ENCODE data around the gene ERO1A.

ERO1A gene

GRCh38 chr14:52700701-52701172, 5.4 kb upstream of the ERO1A start:
- DNase-seq (ENCODE audit: low read depth in 2 of 2) = no peak

GRCh38 chr14:52694761-52695480, 437 bp downstream of the ERO1A start:
- peak; percentile 42 to 49 for DNase-seq (ENCODE audit: low read depth in 2 of 2)

- DNase-seq (ENCODE audit: low read depth in 2 of 2) = no peak
These were observed 1.8 kb downstream of the ERO1A start for GRCh38 chr14:52693532-52693931.

- no peak for DNase-seq (ENCODE audit: low read depth in 2 of 2)
These were observed 2.3 kb downstream of the ERO1A start for GRCh38 chr14:52693036-52693435.

- no peak for DNase-seq (ENCODE audit: low read depth in 2 of 2)
These were observed 3.0 kb downstream of the ERO1A start for GRCh38 chr14:52692248-52692962.

GRCh38 chr14:52690983-52691760, 4.2 kb downstream of the ERO1A start:
- no peak for DNase-seq (ENCODE audit: low read depth in 2 of 2)

GRCh38 chr14:52686176-52686575, 9.2 kb downstream of the ERO1A start:
- DNase-seq (ENCODE audit: low read depth in 2 of 2) = no peak

- DNase-seq (ENCODE audit: low read depth in 2 of 2) = no peak
These were observed 11.3 kb downstream of the ERO1A start for GRCh38 chr14:52683985-52684520.

GRCh38 chr14:52678591-52678990, 16.8 kb downstream of the ERO1A start:
- DNase-seq (ENCODE audit: low read depth in 2 of 2) = no peak

- DNase-seq (ENCODE audit: low read depth in 2 of 2) = no peak
These were observed 31.5 kb downstream of the ERO1A start for GRCh38 chr14:52663850-52664249.

GRCh38 chr14:52661314-52661713, 34.0 kb downstream of the ERO1A start:
- no peak for DNase-seq (ENCODE audit: low read depth in 2 of 2)

GRCh38 chr14:52660832-52661231, 34.5 kb downstream of the ERO1A start:
- no peak for DNase-seq (ENCODE audit: low read depth in 2 of 2)

GRCh38 chr14:52660325-52660724, 35.0 kb downstream of the ERO1A start:
- DNase-seq (ENCODE audit: low read depth in 2 of 2) = no peak

- DNase-seq (ENCODE audit: low read depth in 2 of 2) = no peak
These were observed 38.5 kb downstream of the ERO1A start for GRCh38 chr14:52656905-52657304.

- DNase-seq (ENCODE audit: low read depth in 2 of 2) = no peak
These were observed 44.6 kb downstream of the ERO1A start for GRCh38 chr14:52650774-52651173.

- no peak for DNase-seq (ENCODE audit: low read depth in 2 of 2)
These were observed 45.8 kb downstream of the ERO1A start for GRCh38 chr14:52649511-52649910.

GRCh38 chr14:52641745-52642144, 53.6 kb downstream of the ERO1A start:
- no peak for DNase-seq (ENCODE audit: low read depth in 2 of 2)

- DNase-seq (ENCODE audit: low read depth in 2 of 2) = no peak
These were observed 55.2 kb downstream of the ERO1A start for GRCh38 chr14:52640137-52640536.

- no peak for DNase-seq (ENCODE audit: low read depth in 2 of 2)
These were observed 75.7 kb downstream of the ERO1A start for GRCh38 chr14:52619687-52620086.

- no peak for DNase-seq (ENCODE audit: low read depth in 2 of 2)
These were observed 76.8 kb downstream of the ERO1A start for GRCh38 chr14:52618602-52619001.

GRCh38 chr14:52610187-52610586, 85.2 kb downstream of the ERO1A start:
- DNase-seq (ENCODE audit: low read depth in 2 of 2) = no peak

GRCh38 chr14:52609445-52610044, 85.8 kb downstream of the ERO1A start:
- no peak for DNase-seq (ENCODE audit: low read depth in 2 of 2)
